Activated CD8-positive, alpha-beta memory T cell treated with anti-CD3 and anti-CD28 coated beads for 1 hour (primary cell): ENCODE results near the gene SMARCA1.
"Not testable (repeated sequence)": the region's sequence is repeated elsewhere in the genome, so short reads cannot be mapped to it uniquely, and the experiment has no call there.

Experiments
- DNase-seq, 2 donors: peaks; one replicate each; pipeline ENCODE4 v3.0.0-alpha.2; 2020; ENCODE audit warnings: low read depth in 1 of 2; ENCODE audit errors: extremely low read depth in 1 of 2

The SMARCA1 gene, protein sequence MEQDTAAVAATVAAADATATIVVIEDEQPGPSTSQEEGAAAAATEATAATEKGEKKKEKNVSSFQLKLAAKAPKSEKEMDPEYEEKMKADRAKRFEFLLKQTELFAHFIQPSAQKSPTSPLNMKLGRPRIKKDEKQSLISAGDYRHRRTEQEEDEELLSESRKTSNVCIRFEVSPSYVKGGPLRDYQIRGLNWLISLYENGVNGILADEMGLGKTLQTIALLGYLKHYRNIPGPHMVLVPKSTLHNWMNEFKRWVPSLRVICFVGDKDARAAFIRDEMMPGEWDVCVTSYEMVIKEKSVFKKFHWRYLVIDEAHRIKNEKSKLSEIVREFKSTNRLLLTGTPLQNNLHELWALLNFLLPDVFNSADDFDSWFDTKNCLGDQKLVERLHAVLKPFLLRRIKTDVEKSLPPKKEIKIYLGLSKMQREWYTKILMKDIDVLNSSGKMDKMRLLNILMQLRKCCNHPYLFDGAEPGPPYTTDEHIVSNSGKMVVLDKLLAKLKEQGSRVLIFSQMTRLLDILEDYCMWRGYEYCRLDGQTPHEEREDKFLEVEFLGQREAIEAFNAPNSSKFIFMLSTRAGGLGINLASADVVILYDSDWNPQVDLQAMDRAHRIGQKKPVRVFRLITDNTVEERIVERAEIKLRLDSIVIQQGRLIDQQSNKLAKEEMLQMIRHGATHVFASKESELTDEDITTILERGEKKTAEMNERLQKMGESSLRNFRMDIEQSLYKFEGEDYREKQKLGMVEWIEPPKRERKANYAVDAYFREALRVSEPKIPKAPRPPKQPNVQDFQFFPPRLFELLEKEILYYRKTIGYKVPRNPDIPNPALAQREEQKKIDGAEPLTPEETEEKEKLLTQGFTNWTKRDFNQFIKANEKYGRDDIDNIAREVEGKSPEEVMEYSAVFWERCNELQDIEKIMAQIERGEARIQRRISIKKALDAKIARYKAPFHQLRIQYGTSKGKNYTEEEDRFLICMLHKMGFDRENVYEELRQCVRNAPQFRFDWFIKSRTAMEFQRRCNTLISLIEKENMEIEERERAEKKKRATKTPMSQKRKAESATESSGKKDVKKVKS

DNA sequence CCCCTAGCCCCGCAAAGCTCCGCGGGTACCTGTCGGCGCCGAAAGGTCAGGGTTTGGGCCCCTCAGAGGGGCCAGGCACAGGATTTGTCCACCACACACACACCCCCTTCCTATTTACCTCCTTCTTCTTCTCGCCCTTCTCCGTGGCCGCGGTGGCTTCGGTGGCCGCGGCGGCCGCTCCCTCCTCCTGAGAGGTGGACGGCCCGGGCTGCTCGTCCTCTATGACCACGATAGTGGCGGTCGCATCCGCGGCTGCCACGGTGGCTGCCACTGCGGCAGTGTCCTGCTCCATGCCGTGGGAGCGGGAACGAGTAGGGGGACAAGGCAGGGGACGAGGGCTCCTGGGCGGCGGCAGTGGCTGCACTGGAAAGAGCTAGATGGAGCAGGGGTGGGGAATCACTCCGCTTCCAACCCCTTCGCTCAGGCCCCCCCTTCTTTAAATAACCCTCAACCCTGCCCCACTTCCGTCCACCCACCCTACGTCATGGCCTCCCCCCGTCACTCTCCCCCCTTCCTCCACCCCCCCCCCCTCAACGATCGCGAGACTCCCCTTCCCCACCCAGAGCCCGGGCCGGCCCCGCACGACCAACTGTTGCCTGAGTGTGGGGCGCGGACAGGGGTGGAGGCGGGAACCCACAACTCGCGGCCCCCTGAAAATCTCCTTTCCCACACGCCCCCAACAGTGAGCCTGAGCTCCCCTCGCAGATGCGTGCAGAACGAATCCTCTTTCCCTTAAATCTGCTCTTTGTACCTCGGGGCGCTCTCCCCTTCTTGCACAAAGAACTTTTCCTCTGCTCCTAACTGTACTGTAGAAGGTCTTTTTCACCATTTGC is at the start of gene SMARCA1:
SMARCA1 (minus strand) TSS at position 412 of the 833 bp plus-strand sequence; CDS start at position 292, 120 bp downstream.
- no peak for DNase-seq

DNA sequence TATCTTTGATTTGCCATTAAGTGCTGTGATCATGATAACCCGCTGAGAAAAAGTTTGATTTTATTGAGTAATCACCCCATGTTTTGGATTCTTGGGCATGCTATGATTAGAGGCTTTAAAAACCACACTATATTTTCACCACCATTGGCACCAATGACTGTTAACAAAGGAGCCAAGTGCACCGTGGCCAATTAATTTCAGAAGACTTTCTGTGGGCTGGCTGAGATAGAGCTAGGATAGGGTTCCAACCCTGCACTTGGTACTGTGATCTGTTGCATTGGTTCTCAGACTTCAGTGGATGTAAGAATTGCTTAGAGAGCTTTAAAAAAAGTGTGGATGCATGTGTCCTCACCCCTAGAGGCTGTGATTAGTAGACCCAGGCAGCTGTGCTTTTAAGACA is 49.1 kb upstream of the SMARCA1 start:
- no peak for DNase-seq

DNA sequence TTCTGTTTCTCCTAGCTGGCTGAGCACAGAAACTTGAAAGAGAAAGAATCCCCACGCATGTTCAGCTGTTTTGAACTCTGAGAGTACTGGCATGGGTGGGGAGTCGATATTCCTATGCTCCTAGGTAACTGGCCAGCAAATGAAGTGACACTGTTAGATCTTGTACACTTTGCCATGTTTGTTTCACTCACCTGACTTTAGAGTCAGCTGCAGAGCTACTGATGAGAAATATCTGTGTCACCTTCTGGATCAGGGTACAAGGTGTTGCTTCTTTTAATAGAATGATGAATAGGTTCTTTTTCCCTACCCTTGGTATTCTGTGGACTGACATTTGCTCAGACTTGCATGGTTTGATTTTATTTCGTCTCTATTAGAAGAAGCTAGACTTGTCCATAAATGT is 45.1 kb upstream of the SMARCA1 start:
- DNase-seq, result no peak

DNA sequence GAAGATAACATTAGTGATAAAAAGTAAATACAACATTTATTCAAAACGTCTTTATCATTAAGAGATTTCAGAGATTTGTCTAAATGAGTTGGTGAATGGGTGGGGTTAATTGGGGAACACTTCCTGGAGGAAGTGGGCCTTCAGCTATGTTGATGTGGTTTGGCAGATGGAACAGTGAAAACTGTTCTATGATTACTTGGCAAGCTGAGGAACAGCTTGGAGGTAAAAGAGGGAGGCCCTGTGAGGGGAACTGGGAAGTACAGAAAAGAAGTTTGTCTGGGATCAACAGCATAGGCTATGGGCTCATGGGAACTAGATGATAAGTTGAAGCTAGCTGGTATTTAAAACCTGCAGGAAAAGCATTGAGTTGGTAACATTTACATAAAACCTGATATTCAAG is 42.8 kb upstream of the SMARCA1 start:
- DNase-seq, result no peak

DNA sequence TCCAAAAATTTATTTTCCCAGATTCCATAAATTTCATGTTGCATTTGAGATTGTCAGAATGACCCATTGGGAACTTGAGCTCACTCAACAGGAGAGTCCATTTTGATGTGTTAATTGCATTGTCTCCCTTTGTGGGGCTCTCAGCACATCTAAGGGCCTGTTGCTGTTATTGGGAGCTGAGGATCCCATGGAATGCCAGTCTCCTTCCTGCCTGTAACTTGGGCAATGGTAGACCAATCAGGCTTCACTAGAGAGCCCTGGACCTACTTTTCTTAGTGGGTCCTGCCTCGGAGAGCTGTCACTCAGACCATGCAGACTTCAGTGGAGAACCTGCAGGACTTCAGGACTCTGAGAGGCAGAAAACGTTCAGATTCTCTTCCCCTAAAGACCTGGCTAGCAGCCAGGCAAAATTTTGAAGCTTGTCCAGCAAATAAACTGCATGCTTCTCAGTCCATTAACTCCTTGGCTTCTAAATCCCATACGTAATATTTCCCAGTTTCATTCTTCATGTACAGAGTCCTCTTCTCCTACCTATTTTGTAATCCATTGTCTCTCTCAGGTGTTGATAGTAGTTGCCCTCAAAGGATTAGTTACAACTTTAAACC is 41.9 kb upstream of the SMARCA1 start:
- no peak for DNase-seq

DNA sequence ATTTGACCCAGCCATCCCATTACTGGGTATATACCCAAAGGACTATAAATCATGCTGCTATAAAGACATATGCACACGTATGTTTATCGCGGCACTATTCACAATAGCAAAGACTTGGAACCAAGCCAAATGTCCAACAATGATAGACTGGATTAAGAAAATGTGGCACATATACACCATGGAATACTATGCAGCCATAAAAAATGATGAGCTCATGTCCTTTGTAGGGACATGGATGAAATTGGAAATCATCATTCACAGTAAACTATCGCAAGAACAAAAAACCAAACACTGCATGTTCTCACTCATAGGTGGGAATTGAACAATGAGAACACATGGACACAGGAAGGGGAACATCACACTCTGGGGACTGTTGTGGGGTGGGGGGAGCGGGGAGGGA is 41.1 kb upstream of the SMARCA1 start:
- DNase-seq, result not testable (repeated sequence)

DNA sequence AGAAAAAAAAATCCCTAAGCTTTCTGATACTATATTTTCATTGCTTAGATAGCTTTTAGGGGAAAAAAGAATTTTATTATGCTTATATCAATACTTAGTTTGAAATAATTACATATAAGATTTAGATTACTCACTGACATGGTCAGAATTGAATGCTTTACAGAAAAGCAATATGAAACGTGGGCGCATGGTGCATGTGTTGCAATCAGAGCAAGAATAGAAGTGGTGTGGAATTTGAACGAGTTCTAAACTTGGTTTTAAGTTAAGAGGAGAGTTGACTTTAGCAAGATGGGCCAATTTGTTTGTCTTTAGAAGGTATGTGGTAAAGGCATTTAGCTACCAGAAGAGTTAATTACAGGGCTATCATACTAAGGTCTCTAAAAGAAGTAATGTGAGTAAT is 38.2 kb upstream of the SMARCA1 start:
- no peak for DNase-seq

DNA sequence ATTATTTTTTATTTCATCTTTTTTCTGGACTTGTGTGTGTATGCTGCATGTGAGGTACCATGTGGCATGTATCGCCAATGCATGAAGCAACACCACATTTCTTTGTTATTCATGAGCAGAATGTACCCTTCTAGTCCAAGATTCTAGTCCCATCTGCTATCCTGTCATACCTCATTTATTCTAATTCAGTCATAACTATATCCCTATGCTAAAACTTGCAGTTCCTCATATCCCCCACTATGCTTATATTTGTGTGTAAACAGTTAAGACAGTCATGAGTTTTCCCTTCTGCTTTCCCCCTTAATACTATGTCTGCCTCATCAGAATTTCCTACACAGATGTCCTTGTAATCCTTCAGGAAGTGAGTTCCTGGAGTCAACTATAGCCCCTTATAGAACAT is 36.5 kb upstream of the SMARCA1 start:
- DNase-seq, result no peak

DNA sequence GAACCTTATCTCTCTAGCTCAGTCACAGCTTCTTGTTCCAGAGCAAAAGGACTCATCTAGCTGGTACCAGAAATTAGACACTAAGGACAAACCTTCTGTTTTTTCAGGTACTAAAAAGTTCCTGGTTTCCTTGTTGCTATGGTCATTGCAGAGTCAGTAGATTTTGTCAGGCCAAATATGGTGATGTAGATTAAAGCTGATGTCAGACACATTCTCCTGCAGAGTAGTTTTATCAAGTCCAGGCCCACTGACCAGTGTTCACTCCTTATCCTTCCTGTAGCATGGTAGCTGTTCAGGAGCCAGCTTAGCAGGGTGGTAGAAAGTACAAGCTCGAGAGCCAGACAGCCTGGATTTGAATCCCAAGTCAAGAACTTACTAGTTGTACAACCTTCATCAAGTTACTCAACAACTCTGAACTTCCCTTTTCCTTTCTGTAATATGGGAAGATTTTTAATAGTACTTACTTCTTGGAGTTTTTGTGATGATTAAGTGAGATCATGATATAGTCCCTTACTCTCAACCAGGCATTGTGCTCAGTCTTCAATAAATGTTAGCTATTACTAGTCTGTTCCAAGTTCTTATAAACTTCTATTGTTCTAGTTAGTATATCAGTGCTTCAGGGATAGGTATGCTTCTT is 34.7 kb upstream of the SMARCA1 start:
- DNase-seq, result no peak

DNA sequence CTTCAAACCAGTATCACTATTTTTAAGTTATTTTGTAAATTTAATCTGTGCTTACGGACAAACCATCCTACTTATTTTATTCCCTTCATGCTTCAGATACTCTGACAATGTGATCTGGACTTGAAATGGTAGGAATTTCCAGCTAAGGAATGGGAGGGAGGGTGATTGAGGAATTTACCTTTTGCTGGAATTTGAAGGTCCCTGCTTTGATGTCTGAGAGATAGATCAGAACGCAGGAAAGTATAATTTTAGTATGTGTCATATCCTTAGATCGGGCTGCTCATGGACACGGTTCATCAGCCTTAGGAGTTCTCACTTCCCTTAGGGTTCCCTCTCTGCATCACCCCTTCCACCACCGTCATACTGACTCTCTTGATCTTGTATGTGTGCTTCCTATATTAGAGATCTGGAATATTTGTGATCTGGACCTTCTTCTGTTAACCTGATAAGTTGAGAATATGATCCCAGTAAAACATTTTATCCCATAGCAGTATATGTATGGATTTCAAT is 33.6 kb upstream of the SMARCA1 start:
- no peak for DNase-seq

DNA sequence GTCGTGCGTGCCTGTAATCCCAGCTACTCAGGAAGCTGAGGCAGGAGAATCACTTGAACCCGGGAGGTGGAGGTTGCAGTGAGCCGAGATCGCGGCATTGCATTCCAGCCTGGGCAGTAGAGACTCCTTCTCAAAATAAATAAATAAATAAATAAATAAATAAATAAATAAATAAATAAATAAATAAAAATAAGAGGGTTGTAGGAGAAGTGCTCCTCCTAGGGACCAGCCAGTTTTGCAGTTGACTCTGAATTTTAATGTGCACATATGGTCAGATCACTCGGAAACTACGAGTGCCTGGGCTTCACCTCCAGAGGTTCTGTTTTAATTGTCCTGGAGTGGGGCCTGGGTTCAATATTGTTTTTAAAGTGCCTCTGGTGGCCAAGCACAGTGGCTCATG is 31.5 kb upstream of the SMARCA1 start:
- DNase-seq, result not testable (repeated sequence)

DNA sequence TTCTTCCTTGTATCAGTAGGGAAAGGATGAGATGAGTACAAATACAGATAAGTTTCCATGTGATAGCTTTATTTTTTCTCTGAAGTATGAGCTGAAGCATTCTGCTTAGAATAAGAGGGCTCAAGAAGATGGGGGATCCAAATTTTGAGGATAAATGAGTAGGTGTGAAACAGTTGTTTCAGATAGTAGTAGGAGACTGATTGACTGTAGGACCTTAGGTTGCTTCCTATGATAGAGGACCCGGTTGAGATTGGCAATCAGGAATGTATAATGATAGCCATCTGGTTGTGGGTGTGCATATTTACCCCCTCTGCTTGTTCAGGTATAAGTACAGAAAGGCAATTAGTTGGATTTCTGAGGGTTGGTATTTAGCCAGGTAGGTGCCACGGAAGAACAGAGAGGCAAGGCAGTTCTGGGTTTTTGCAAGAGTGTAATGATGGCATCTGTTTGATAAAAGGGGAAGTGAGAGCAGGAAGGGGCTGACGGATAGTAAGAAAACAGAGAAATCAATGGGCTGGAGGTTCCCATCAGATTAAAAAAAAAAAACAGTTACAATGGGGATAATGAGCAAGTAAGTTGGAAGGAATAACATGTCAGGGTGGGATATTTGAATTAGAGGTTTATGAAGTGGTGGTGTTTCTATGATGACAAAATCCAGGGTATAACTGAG is 30.5 kb upstream of the SMARCA1 start:
- DNase-seq, result no peak

DNA sequence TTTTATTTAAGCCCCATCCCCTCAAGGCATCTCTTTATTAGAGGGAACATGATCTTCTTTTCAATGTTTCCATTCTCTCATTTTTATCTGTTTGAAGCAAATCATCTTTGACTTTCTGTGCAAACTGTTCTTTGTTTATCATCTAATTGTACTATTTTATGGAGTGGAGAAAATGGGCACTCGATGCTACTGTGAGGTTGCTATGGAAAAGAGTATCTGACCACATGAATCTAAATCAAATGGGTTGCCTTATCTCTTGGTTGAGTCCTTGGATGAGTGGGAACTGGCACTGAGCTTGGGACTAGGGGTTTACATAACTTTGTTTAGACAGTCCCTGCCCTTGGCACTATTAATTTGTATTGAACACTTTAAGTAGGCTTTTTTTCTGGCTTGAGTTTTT is 25.8 kb upstream of the SMARCA1 start:
- DNase-seq, result no peak

DNA sequence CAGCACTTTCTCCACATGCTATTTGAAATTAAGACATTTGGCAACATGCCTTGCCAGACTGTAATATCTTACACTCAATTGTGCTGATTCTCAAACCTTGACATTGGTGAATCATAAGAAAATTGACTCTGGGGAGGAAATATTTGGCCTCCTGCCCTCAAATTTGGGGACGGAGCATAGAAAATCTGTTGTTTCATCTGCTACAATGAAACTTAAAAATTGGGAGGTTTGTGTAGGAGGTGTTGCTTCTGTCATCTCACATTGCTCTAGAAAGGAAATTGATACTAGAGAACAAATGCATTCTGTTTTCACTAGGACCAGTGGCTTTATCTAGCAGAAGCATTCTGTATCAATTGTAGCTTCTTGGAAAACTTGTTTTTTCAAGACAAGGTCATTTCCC is 22.1 kb upstream of the SMARCA1 start:
- no peak for DNase-seq

DNA sequence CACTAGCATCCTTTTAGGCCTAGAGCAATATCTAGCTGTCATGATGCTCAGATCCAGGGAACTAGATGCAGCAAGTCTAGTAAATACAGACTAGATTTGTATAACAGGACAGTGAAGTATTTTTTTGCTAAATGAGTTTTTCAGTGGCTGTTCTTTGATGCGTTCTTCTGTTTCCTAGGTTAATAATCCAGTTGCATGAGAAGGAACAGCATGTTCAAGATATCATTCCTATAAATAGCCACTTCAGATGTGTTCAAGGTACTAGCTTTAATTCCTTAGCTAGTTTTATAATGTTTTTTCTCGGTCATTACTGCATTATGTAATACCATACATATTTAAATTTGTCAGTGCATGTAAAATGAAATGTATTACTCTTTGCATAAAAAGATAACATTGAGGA is 21.5 kb upstream of the SMARCA1 start:
- no peak for DNase-seq

DNA sequence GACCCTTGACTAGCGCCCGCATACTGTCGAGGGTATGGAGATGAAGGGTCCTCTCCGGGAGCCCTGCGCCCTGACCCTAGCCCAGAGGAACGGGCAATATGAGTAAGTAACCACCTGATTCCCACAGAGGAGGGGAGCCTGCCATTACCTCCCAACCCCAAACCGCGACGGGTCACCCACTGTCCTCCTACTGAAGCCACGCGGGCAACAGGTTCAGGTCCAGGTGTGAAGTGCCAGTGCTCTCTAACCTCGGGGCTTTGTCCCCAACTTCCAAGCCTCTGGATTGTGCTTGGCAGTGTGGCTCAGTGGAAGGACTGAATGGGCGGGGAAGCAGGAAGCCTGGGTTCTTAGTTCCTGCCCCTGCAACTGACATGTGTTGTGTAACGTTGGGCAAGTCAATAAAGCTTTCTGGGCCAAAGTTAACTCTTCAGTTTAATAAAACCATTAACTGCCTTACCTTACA is 17.5 kb upstream of the SMARCA1 start:
- DNase-seq, result no peak

DNA sequence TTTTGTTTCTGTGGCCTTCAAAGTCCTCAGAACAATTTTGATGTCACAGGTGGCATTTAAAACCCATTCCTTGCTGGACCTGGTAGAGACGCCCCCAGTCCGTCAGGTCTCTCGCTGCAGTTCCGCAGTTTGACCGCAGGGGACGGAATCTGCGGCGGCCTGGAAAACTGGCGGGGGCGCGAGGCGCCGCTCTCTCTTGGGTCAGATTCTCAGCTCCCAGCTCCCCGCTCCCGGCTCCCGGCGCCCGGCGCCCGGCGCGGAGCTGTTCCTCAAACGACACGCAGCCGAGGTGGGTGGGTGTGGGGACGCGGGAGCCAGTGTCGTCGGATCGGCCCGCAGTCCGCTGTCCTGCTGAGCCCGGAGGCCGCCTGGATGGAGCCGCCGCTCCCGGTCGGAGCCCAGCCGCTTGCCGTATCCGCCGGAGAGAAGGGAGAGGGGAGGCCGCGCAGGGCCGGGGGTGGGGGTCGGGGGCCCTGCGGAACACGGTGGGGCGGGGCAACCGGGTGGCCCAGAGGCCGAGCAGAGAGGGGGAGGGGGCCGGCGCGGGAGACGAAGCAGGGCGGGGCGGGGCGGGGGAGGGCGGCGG is 16.9 kb upstream of the SMARCA1 start, which contains the start of gene OCRL:
OCRL (plus strand) TSS at position 192 of the 586 bp plus-strand sequence; CDS start at position 373, 181 bp downstream.
- no peak for DNase-seq

DNA sequence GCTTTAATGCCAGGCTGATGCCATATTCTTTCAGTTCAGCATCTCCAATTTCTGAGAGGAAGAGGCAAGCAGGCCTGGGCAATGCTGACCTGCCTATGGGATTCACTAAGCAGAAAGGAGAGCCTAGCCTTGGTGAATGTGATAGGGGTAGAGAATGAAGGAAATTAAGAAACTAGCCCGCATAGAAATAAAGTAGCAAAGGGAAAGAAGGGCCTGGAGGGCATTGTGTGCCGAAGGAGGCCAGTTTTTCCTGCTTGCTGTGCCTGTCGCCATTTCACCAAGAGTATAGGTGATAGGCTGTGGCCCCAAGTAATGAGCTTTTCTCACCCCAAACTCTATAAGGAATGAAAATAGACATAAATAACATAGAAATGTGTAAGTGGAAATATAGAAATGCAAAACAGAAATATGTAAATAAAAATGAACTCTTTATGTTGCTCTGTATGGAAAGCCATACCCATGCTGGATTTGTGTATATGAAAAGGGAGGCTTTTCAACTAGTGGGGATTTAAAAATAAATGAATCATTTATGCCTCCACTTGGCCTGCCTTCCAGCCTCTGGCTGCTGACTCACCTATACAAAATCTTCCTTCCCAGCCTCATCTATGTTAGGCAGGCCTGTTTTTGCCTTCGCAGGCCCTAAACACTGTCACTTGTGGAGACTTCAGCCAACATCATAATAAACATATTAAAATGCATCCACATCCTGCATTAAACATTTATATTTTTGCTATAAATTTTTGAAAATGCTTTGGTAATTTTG is 11.7 kb upstream of the SMARCA1 start:
- no peak for DNase-seq
